Cortex of kidney (tissue), 1 donor: Measurements from ENCODE around the gene STRBP.
"Not testable (repeated sequence)": the region's sequence is repeated elsewhere in the genome, so short reads cannot be mapped to it uniquely, and the experiment has no call there.

ENCODE experiments used
- DNase-seq: peaks from one replicate; lab custom pipeline; 2025; lab: John Stamatoyannopoulos, UW

STRBP gene

GRCh38 chr9:123283048-123283408 is 14.6 kb upstream of the STRBP start:
- DNase-seq, result no peak

GRCh38 chr9:123282362-123283047 is 14.1 kb upstream of the STRBP start:
- DNase-seq, result no peak

- DNase-seq, result no peak
Measured at GRCh38 chr9:123281659-123282350, 13.4 kb upstream of the STRBP start.

- DNase-seq, result not testable (repeated sequence)
Measured at GRCh38 chr9:123278879-123279493, 10.6 kb upstream of the STRBP start.

GRCh38 chr9:123278361-123278760 is 10.0 kb upstream of the STRBP start:
- no peak for DNase-seq

- DNase-seq, result no peak
Measured at GRCh38 chr9:123276551-123276950, 8.2 kb upstream of the STRBP start.

DNA sequence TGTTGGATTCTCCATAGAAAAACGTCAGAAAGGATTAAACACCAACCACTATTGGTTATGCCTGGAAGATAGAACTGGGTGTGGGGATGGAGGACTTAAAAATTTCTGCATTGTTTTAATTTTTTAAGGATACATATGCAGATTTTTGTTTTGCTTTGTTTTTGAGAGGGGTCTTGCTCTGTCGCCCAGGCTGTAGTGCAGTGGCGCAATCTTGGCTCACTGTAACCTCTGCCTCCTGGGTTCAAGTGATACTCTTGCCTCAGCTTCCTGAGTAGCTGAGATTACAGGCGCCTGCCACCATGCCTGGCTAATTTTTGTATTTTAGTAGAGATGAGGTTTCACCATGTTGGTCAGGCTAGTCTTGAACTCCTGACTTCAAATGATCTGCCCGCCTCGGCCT is 2.7 kb upstream of the STRBP start:
- DNase-seq, result not testable (repeated sequence)

GRCh38 chr9:123269281-123269680 is 895 bp upstream of the STRBP start:
- no peak for DNase-seq

- no peak for DNase-seq
Measured at GRCh38 chr9:123268199-123268464, 254 bp downstream of the STRBP start.

DNA sequence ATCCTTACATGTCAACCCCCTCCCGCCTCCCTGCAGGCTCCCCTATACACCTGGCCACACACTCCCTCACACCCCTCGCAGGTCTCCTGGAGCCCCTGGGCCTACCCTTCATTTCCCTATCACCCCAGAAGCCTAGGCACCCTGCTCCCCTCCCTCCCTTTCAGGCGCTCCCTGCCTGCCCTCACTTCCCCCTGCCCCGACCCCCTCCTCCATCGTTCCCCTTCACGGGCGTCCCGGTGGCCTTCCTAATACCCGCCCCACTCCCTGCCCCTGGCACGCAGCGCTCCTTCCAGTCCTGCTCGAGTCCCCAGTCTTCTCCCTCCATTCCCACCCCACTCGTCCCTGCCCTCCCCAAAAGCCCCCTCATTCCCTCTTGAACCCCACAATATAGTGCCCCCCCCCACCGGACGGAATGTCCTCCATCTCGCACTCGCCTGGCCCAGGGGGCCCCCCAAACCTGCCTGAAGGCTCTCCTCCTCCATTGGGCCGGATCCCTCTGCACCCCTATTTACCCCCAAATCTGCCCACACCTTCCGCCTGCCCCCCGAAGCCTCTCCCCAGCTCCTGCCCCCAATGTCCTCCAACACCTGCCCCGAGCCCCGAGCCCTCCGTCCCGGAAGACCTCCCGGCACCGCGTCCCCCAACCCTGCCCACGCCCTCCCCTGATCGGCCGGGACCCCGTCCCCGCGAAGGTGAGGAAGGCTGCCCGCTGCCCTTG is 746 bp downstream of the STRBP start:
- DNase-seq, result no peak

DNA sequence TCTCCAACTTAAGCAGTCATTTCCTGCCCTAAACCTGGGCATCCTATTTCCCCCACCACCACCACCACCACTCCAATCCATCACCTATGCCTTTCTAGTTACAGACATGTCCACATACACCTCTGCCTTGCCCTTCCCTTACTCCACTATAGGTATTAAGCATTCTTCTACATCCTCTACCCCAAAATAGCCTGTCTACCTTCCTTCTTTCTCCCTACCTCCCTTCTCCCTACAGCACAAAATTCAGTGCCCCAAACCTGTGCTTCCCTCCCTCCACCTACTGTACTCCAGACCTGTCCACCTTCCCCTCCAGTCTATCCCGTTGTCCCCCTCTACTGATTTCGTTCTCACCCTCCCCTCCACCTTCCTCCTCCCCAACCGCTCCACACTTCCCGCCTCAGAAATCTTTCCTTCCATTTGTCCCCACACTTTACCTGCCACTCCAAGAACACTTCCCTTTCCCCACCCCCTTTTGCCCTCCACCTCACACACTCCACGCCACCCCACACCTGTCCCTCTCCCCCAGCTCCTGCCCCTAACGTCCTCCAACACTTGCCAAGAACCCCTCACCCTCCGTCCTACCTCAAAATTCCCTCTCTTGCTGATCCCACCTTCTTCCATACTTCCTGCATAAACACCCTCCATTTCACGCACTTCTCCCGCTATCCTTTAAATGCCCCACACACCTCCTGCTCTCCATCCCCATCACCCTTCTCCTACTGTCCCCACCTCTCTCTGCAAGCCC is 1.6 kb downstream of the STRBP start:
- no peak for DNase-seq

DNA sequence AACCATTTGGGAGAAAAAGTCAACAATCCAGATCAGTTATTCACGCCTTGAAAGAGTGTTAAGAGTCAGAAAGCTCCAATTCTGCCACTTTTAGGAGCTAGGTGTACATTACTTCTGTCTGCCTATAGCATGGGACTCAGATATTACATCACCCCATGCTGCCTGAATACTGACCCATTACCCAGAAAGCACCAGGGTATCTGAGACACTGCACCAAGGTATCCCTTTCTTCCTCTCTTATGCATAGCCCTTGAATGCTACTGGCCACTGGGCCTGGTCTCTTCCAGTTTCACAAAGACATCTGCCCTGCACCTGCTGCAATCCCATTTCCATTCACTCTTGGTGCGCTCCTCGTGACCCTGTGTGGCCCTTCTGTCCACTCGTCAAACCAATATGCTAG is 2.6 kb downstream of the STRBP start:
- no peak for DNase-seq

DNA sequence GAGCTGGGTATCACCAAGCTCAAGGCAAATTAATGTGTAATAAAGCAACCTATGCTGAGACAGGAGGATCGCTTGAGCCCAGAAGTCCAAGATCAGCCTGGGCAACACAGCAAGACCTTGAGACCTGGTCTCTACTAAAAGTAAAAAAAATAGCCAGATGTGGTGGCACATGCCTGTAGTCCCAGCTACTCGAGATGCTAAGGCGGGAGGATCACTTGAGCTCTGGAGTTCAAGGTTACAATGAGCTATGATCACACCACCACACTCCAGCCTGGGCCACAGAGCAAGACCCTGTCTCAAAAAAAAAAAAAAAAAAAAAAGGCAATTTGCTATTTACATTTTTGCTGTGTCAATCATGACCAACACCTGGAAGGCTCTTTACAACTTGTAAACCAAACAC is 5.2 kb downstream of the STRBP start:
- DNase-seq, result no peak

GRCh38 chr9:123262338-123262737 is 6.0 kb downstream of the STRBP start:
- no peak for DNase-seq

DNA sequence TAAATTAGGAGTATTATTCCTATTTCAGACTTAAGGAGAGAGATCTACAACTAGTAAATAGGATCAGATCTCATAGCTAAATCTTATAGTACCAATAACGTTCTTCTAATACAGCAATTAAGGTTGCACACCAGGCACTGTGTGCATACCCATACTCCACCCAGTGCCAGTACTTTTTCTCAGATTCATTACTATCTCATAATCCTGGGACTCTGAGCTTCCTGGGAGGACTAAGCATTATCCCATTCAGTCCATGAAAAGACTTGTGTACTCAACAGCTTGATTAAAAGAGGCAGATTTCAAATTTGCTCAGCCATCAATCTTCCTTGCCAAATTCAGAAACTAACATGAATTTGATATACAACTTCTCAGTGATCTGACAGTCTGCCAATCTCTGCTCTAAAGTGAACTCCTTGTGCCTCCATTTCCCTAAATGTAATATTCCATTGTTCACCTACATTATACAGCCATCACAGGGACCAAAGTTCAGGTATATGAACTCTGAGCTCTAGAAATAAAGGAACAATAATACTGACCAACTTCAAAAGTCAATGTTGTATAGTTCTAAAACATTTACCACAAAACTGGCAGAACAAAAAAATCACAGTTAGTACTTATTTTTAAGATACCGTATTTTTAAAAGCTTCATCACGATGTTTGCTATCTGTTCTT is 7.2 kb downstream of the STRBP start:
- no peak for DNase-seq

DNA sequence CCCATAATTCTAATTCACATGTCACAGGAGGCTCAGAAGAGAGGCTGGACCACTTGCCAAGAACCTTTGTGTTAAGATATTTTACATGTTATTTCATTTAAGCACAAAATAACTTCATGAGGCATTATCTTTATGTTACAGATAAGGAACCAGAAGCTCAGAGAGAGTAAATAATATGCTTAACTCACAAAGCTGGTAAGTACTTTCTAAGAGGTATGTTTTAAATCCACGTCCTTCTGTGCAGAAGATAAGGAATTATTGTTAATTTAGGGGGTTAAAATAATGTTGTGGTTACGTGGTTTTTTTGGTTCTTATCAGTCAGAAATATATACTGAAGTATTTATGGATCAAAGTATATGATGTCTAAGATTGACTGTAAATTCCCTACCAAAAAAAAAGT is 8.0 kb downstream of the STRBP start:
- DNase-seq, result no peak

DNA sequence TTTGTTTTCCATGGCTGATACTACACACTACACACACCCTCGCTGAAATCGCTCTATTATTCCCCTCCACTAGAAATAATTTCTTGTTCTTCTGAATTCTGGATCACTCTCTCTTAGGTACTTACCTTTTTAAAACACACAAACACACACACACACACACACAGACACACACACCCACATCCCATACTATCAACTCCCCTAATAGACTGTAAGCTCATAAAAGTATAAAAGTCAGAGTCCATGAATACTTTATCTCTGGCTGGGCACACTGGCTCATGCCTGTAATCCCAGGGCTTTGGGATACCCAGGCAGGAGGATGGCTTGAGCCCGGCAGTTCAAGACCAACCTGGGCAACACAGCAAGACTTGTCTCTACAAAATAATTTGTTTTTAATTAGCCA is 11.1 kb downstream of the STRBP start:
- no peak for DNase-seq

- no peak for DNase-seq
Measured at GRCh38 chr9:123255718-123256117, 12.7 kb downstream of the STRBP start.

DNA sequence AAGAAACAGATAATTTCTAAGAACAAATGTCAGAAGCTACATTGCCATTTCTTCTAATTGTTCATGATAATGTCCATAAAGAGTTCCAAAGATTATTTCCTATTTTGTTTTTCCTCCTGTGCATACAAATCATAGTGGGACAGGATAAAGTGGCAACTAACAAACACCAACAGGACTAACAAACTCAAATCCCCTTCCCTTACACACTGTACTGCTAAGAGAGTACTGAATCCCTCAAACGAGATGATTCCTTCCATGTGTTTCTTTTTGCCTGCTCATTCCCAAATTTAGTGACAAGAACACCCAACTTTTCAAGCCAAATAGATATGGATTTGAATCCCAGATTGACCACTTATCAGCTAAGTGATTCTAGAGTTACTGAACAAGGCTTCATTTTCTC is 15.2 kb downstream of the STRBP start:
- DNase-seq, result no peak

DNA sequence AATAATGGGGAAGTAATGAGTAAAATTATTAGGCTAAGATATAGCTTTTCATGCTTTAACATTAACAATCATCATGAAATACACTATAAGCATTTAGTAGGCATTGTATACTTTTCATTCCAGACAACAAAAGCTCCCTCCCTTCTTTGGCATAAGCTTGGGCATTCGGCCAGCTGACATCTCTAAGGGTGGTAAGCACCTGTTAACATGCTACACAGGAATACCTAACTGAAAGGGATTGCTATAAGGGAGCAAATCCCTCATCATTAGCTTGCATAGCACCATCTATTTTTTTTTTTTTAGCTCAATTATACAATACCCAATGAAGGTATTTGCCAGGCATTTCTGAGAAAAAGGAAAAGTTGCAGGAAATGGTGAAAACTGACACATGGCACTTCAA is 16.6 kb downstream of the STRBP start:
- DNase-seq, result no peak

- DNase-seq, result no peak
Measured at GRCh38 chr9:123251324-123251723, 17.1 kb downstream of the STRBP start.

GRCh38 chr9:123250504-123250903 is 17.9 kb downstream of the STRBP start:
- no peak for DNase-seq
